WERI-Rb-1 (cell line): Measurements from ENCODE around the gene GABRA5.

Source experiments
- DNase-seq: peaks from one replicate; pipeline ENCODE4 v3.0.0-alpha.2; 2020
- H3K27ac ChIP-seq: fragments of 250-450 bp; sonication (Bioruptor Pico); 2 replicates; pipeline ENCODE4 v1.5.1; 2020; ENCODE audit warnings: mild to moderate bottlenecking, moderate library complexity
- H3K27me3 ChIP-seq: fragments of 250-450 bp; sonication (Bioruptor Pico); 2 replicates; pipeline ENCODE4 v1.5.1; 2021; ENCODE audit warnings: mild to moderate bottlenecking, low read depth, moderate library complexity; ENCODE audit not compliant: insufficient read depth, severe bottlenecking
- H3K36me3 ChIP-seq: fragments of 250-450 bp; sonication (Bioruptor Pico); 2 replicates; pipeline ENCODE4 v1.5.1; 2020; ENCODE audit warnings: mild to moderate bottlenecking, moderate library complexity
- H3K4me3 ChIP-seq: 2 replicates; pipeline ENCODE4 v1.5.1; 2011; ENCODE audit warnings: low read depth, mild to moderate bottlenecking, control low read depth, low read length
- H3K9me3 ChIP-seq: fragments of 250-450 bp; sonication (Bioruptor Pico); 2 replicates; pipeline ENCODE4 v1.5.1; 2021; ENCODE audit warnings: mild to moderate bottlenecking, moderate library complexity; ENCODE audit not compliant: severe bottlenecking
- TF ChIP-seq, protein P1 (sequence below): IDR thresholded peaks from 2 replicates; pipeline ENCODE4 v1.5.1; 2011; ENCODE audit warnings: low read depth, mild to moderate bottlenecking, control low read depth, inconsistent platforms, low read length

Gene GABRA5

DNA sequence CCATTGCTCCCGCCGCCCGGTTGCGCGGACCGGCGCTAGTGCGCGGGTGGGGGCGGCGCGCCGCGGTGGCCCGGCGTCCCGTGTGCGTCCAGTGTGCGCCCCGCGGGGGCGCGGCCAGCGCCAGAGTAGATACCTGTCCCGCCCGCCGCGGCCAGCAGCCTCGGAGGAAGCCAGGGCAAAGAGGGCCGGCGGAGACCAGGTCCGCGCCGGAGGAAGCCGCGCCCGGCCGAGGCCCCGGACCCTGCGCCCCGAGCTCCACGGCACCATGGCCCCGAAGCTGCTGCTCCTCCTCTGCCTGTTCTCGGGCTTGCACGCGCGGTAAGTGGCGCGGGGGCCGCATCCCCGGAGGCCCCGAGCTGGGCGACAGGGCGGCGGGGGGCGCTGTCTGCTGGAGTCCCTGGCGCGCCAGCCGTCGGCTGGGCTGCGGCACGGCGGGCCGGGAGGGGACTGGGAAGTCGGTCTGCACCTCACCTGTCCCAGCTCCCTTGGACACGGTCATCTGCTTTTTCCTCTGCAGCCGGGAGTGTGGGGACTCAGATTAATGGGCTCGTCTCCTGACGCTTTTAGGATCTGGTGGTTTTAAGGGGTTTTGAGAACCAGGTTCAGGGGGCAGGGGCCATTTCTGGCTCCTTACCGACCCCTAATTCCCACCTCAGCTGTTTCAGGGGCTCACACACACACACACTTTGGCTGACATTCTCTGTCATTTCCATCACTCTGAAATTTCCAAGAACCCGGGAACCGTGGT, 104.6 kb downstream of the GABRA5 start:
- TF ChIP-seq, protein P1, sequence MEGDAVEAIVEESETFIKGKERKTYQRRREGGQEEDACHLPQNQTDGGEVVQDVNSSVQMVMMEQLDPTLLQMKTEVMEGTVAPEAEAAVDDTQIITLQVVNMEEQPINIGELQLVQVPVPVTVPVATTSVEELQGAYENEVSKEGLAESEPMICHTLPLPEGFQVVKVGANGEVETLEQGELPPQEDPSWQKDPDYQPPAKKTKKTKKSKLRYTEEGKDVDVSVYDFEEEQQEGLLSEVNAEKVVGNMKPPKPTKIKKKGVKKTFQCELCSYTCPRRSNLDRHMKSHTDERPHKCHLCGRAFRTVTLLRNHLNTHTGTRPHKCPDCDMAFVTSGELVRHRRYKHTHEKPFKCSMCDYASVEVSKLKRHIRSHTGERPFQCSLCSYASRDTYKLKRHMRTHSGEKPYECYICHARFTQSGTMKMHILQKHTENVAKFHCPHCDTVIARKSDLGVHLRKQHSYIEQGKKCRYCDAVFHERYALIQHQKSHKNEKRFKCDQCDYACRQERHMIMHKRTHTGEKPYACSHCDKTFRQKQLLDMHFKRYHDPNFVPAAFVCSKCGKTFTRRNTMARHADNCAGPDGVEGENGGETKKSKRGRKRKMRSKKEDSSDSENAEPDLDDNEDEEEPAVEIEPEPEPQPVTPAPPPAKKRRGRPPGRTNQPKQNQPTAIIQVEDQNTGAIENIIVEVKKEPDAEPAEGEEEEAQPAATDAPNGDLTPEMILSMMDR: peak; percentile 46
- peak; percentile 46 for DNase-seq
- H3K27ac ChIP-seq: no peak overlapping the region
- H3K9me3 ChIP-seq: no peaks in the 10 kb centered on the region
- peak overlapping the region; percentile 48 for H3K4me3 ChIP-seq
- H3K27me3 ChIP-seq: peaks cover 6% of the 10 kb centered on the region
- H3K36me3 ChIP-seq: no peaks in the 10 kb centered on the region

DNA sequence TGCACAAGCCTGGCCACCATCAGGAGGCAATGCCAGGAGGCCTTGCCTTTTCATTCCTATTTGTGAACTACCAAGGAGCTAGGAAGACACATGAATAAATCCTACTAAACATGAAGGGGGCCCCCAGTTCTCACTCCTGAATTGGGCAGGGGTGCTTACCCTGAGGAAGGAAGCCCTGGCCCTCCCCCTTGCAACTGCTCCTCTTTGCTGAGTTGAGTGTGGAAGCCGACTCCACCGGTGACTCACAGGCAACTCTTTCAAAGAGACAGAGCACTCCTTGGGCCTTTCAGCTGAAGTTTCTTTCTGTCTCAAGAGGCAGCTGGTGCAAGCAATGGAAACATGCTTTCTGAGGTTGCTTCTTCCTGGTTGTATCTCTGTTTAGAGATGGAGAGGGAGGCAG, 105.8 kb downstream of the GABRA5 start:
- peaks cover 6% of the 10 kb centered on the region for H3K27me3 ChIP-seq
- H3K9me3 ChIP-seq: no peaks in the 10 kb centered on the region
- TF ChIP-seq, protein P1: no peak
- no peak overlapping the region for H3K27ac ChIP-seq
- DNase-seq: no peak
- no peak overlapping the region for H3K4me3 ChIP-seq
- H3K36me3 ChIP-seq: no peaks in the 10 kb centered on the region

DNA sequence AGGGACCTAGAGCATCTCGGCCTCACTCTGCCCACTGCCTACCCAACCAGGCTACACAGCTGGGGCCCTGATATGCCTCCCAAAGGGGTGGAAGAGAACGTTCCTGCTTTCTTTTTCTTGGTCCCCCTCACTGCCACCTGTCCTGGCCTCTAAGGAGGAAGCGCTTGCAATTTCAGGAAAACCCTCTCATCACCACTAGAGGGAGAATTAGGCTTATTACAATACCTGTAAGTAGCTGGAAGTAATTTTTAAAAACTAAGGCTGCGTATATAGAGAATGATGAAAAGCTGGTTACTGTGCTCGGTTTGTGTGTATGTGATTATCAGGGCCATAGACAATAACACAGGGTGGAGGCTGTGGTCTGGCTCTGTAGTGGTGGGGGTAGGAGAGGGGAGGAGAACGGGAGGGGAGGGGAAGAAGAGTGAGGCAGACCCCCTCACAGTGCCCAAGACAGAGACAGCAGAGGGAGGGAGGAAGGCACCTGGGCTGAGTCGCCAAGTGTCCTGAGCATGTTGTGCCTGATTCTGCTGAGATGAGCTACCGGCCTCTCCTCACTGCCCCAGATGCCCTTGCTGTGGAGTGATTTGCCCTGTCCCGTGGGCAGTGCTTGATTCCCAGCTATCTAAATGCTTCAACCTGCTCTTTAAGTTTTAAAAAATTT, 107.4 kb downstream of the GABRA5 start:
- H3K36me3 ChIP-seq: no peaks in the 10 kb centered on the region
- DNase-seq: peak; percentile 11
- peaks cover 6% of the 10 kb centered on the region for H3K27me3 ChIP-seq
- no peak overlapping the region for H3K27ac ChIP-seq
- TF ChIP-seq, protein P1: peak; percentile 40
- H3K4me3 ChIP-seq: no peak overlapping the region
- no peaks in the 10 kb centered on the region for H3K9me3 ChIP-seq

DNA sequence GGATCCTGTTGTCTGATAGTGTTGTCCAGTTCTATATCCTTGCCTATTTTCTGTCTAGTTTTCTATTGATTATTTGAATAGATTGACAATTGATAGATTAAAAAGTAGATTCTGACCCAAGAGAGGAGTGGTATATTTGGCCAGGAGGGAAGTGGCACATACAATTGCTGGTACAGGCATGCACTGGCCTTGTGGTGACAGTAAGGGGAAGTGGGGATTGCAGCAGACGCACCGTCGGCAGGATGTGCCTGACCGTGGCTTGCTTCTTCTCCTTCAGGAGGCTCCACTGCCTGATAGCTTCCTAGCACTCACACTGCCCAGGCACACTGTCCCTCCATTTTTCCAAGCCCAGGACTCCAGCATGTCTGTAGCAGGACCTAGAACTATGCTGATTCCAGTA, 114.6 kb downstream of the GABRA5 start:
- no peak for DNase-seq
- H3K36me3 ChIP-seq: no peaks in the 10 kb centered on the region
- H3K4me3 ChIP-seq: no peak overlapping the region
- H3K27ac ChIP-seq: no peak overlapping the region
- no peaks in the 10 kb centered on the region for H3K9me3 ChIP-seq
- H3K27me3 ChIP-seq: no peaks in the 10 kb centered on the region
- TF ChIP-seq, protein P1: no peak

DNA sequence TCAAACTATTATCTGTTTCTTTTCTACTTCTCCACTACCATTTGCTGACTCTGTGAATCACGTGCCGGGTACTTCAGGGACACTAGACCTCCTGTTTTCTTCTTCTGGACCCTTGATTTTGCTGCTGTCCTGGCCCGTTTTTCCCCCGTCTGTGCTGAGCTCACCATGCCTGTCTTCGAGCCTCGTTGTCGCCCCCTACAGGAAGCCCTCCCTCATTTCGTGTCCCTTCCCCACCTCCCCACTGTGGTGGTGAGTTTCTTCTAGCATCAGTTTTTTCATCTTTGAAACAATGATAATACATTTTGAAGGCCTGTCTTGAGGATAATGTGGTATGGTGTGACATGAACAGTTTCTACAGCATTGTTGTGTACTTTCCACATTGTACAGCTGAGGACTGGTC, 117.0 kb downstream of the GABRA5 start:
- no peak overlapping the region for H3K27ac ChIP-seq
- H3K27me3 ChIP-seq: no peaks in the 10 kb centered on the region
- TF ChIP-seq, protein P1: peak; percentile 47
- no peaks in the 10 kb centered on the region for H3K9me3 ChIP-seq
- H3K36me3 ChIP-seq: no peaks in the 10 kb centered on the region
- no peak overlapping the region for H3K4me3 ChIP-seq
- peak; percentile 27 for DNase-seq
